GM15510 (cell line): ENCODE measurements around the gene CCDC92.

Experiments
- POLR2A ChIP-seq: IDR thresholded peaks from 3 replicates; pipeline ENCODE4 v1.6.1; 2011; ENCODE audit warnings: borderline replicate concordance; ENCODE audit not compliant: insufficient read length; ENCODE audit errors: extremely low read depth

Gene CCDC92

GRCh38 chr12:123890536-123890902, 82.1 kb downstream of the CCDC92 start:
- no peak for TF ChIP-seq POLR2A

GRCh38 chr12:123889848-123890535, 82.6 kb downstream of the CCDC92 start:
- no peak for TF ChIP-seq POLR2A

GRCh38 chr12:123888989-123889388, 83.6 kb downstream of the CCDC92 start:
- TF ChIP-seq POLR2A, result no peak

GRCh38 chr12:123886931-123887582, 85.6 kb downstream of the CCDC92 start:
- TF ChIP-seq POLR2A, result no peak

- TF ChIP-seq POLR2A, result no peak
Measured at GRCh38 chr12:123886258-123886657, 86.4 kb downstream of the CCDC92 start.
